Upper lobe of right lung (tissue), 1 donor: ENCODE measurements around the gene WBP2. TPM values are rescaled to one million over a fixed set of nuclear protein-coding genes. Genes with fewer than 3 reads are reported as not detected.

Source experiments
- ATAC-seq: fragments of 200-7000 bp; cut with Tn5 transposase; one replicate; pipeline ENCODE4 v1.9.1; 2020; ENCODE audit warnings: mild to moderate bottlenecking, moderate library complexity
- DNase-seq: peaks from one replicate; pipeline ENCODE4 v3.0.0-alpha.2; 2020
- H3K27ac ChIP-seq: fragments of 200-600 bp; one replicate; pipeline ENCODE4 v1.8.0; 2022
- H3K27me3 ChIP-seq: fragments of 200-600 bp; one replicate; pipeline ENCODE4 v1.8.0; 2022; ENCODE audit warnings: mild to moderate bottlenecking
- H3K36me3 ChIP-seq: fragments of 200-600 bp; one replicate; pipeline ENCODE4 v1.8.0; 2022
- H3K4me1 ChIP-seq: fragments of 200-600 bp; one replicate; pipeline ENCODE4 v1.8.0; 2022
- H3K4me3 ChIP-seq: fragments of 200-600 bp; one replicate; pipeline ENCODE4 v1.8.0; 2022; ENCODE audit warnings: mild to moderate bottlenecking
- H3K9me3 ChIP-seq: fragments of 200-600 bp; one replicate; pipeline ENCODE4 v1.8.0; 2022
- intact Hi-C: fragments of 100-400 bp; cut with DNase I; formaldehyde crosslinking; loops from one replicate; pipeline ENCODE4 v1.11.0; 2022
- total RNA-seq: library from RNA; stranded (reverse); fragmentation: NEBNext Ultra II Directional; extraction: Animal tissue kit (Norgen Biotek cat#: 25700); gene quantifications from one replicate; pipeline ENCODE4 v1.2.1, GENCODE V29; 2021
- TF ChIP-seq, protein P1 (sequence below): fragments of 200-600 bp; IDR thresholded peaks from one replicate; pipeline ENCODE4 v1.8.0; 2022; ENCODE audit warnings: antibody characterized with exemption
- donor health status: DM: no; HTN: yes; CAD: no; lungs with severe emphysema.

WBP2 gene
- total RNA-seq, 1 donor from 2014 or later: 156 TPM

DNA sequence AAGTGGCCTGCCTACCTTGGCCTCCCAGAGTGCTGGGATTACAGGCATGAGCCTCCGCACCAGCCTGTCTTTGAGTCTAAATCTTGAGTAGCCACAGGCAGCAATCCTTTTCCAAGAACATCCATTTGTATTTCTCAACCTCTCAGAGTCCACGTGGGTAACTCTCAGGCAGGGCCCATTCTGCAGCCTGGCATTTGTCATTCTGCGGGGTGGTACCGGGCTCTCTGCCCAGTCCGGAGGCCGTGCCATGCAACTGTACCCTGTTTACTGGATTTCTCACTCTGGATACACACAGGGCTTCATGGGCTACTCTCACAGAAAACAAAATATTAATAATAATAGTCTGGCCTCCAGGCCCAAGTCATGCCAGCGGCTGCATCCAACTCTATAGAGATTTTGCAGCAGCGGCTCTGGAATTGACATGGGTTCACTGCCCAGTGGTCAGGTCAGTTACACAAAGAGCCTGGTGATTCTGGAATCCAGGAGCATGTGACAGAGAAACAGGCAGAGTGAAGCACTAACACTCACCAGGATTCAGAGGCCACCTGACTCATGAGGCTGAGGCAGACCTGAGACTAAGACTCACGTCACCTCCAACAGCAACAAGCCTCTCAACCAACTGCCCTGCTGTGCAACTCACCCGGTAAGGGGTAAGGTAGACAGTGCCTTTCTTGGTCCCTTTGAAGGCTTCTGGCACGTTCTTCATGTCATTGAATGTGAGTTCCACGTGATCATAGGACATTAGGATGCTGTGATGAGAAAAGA, 4.0 kb downstream of the WBP2 start:
- Histone ChIP-seq H3K4me1 (peaks cover 43% of the 10 kb centered on the region), H3K9me3 (no peaks in the 10 kb centered on the region), H3K36me3 (peaks cover 66% of the 10 kb centered on the region), H3K27ac (no peak overlapping the region), H3K4me3 (no peak overlapping the region), H3K27me3 (no peaks in the 10 kb centered on the region)
- ATAC-seq (no peak), DNase-seq (no peak)
- TF ChIP-seq, protein P1, sequence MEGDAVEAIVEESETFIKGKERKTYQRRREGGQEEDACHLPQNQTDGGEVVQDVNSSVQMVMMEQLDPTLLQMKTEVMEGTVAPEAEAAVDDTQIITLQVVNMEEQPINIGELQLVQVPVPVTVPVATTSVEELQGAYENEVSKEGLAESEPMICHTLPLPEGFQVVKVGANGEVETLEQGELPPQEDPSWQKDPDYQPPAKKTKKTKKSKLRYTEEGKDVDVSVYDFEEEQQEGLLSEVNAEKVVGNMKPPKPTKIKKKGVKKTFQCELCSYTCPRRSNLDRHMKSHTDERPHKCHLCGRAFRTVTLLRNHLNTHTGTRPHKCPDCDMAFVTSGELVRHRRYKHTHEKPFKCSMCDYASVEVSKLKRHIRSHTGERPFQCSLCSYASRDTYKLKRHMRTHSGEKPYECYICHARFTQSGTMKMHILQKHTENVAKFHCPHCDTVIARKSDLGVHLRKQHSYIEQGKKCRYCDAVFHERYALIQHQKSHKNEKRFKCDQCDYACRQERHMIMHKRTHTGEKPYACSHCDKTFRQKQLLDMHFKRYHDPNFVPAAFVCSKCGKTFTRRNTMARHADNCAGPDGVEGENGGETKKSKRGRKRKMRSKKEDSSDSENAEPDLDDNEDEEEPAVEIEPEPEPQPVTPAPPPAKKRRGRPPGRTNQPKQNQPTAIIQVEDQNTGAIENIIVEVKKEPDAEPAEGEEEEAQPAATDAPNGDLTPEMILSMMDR: no peak
- intact Hi-C loops: no loop called here

GRCh38 chr17:75849724-75850123, 5.4 kb downstream of the WBP2 start:
- Histone ChIP-seq H3K36me3 (peaks cover 69% of the 10 kb centered on the region), H3K9me3 (no peaks in the 10 kb centered on the region)

GRCh38 chr17:75849279-75849646, 5.9 kb downstream of the WBP2 start:
- Histone ChIP-seq H3K4me1 (peaks cover 57% of the 10 kb centered on the region), H3K9me3 (no peaks in the 10 kb centered on the region), H3K27ac (peak overlapping the region; percentile 68), H3K36me3 (peaks cover 69% of the 10 kb centered on the region), H3K27me3 (no peaks in the 10 kb centered on the region), H3K4me3 (no peak overlapping the region)
- ATAC-seq: no peak
- DNase-seq: no peak
- intact Hi-C loops: no loop called here
- TF ChIP-seq, protein P1: no peak

More at GRCh38 chr17:75849724-75850123, 5.4 kb downstream of the WBP2 start:
- TF ChIP-seq, protein P1: no peak
- H3K4me3 ChIP-seq: no peak overlapping the region
- no peak for DNase-seq
- no peaks in the 10 kb centered on the region for H3K27me3 ChIP-seq
- intact Hi-C loops: no loop called here
- no peak for ATAC-seq
- H3K4me1 ChIP-seq: peaks cover 56% of the 10 kb centered on the region
- no peak overlapping the region for H3K27ac ChIP-seq

- no peaks in the 10 kb centered on the region for H3K9me3 ChIP-seq
- no peak for ATAC-seq
- TF ChIP-seq, protein P1: peak; percentile 66
Observed at GRCh38 chr17:75848523-75849278, 6.4 kb downstream of the WBP2 start.

DNA sequence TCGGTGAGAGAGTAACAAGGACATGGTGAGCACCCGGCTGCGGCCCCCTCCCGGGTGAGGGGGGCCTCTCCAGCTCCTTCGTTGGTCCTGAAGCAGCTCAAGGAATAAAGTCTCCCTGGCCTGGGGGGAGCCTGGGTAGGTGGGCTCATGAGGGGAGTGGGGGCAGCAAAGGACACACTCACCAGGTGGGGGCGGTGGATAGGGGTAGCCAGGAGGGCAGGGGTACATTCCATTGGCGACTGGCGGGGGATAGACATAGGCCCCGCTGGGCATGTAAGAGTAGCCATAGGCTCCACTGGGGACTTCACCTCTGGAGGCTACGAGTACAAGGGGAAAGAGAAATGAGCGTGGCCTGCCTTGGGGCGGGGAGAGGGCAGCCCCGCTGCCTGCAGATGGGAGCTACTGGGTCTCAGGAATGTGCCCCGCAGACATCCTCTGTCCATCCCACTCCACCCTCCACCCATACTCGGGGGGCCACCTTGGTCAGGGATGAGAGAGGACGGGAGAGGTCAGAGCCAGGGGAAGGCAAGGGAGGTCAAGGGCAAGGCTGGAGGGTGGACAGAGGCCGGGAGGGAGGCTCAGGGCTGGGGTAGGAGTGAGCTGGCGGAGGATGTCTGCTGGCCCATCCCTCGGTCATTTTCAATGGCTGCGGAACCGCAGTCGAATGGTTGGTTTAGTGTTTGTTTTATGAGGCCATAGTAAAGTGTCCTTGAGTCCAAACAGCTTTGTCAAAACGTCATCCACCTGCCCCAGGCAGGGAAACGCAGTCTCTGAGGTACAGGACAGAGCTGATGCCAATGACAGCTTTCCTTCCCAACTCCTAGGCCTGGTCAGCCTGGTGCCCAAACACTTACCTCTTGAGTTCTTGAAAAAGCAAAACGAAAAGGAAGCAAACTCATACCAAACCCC, 7.3 kb downstream of the WBP2 start:
- Histone ChIP-seq H3K4me3 (peak overlapping the region; percentile 10), H3K9me3 (no peaks in the 10 kb centered on the region), H3K27me3 (no peaks in the 10 kb centered on the region), H3K27ac (peak overlapping the region; percentile 90), H3K4me1 (peaks cover 49% of the 10 kb centered on the region), H3K36me3 (peaks cover 69% of the 10 kb centered on the region)
- no peak for ATAC-seq
- TF ChIP-seq, protein P1: no peak
- no peak for DNase-seq
- intact Hi-C loops: no loop called here

More at GRCh38 chr17:75848523-75849278, 6.4 kb downstream of the WBP2 start:
- peaks cover 55% of the 10 kb centered on the region for H3K4me1 ChIP-seq
- no peaks in the 10 kb centered on the region for H3K27me3 ChIP-seq
- intact Hi-C loops: no loop called here
- DNase-seq: peak; percentile 86
- H3K36me3 ChIP-seq: peaks cover 69% of the 10 kb centered on the region
- H3K27ac ChIP-seq: peak overlapping the region; percentile 68
- H3K4me3 ChIP-seq: no peak overlapping the region
